Subcutaneous adipose tissue (tissue), 4 donors: Measurements from ENCODE around the gene R3HDM2. TPM values are rescaled to one million over a fixed set of nuclear protein-coding genes. Genes with fewer than 3 reads are reported as not detected.

ENCODE experiments used
- CTCF ChIP-seq: fragments of 450-650 bp; IDR thresholded peaks from one replicate; pipeline ENCODE4 v1.5.1; 2016; ENCODE audit warnings: low read depth, mild to moderate bottlenecking, control low read depth, antibody characterized with exemption, moderate library complexity
- total RNA-seq, 4 donors: library from RNA; depleted of rRNA; stranded (reverse); fragments of >200 nt; gene quantifications; one replicate each; pipeline ENCODE4 v1.1.0, GENCODE V29; 2016

The R3HDM2 gene
- total RNA-seq, 4 donors from 2014 or later: 48.2 to 51.2 (median 48.7) TPM

GRCh38 chr12:57221169-57221917 lies 209.5 kb downstream of the R3HDM2 start:
- TF ChIP-seq CTCF: no peak

GRCh38 chr12:57220770-57221168 lies 210.1 kb downstream of the R3HDM2 start:
- TF ChIP-seq CTCF: no peak

- no peak for TF ChIP-seq CTCF
These were observed 210.7 kb downstream of the R3HDM2 start for GRCh38 chr12:57219993-57220754.

- no peak for TF ChIP-seq CTCF
These were observed 211.4 kb downstream of the R3HDM2 start for GRCh38 chr12:57219205-57219992.

- TF ChIP-seq CTCF: no peak
These were observed 212.6 kb downstream of the R3HDM2 start for GRCh38 chr12:57218030-57218853.

GRCh38 chr12:57216921-57217879 lies 213.6 kb downstream of the R3HDM2 start:
- no peak for TF ChIP-seq CTCF
